Esophagus squamous epithelium (tissue), 4 donors: ENCODE data around the gene PARP9.

Experiments
- POLR2A ChIP-seq, 4 donors: fragments of 450-650 bp; IDR thresholded peaks; one replicate each; pipeline ENCODE4 v1.6.1; 2017; ENCODE audit warnings: antibody characterized with exemption in 4 of 4, mild to moderate bottlenecking in 4 of 4, moderate library complexity in 3 of 4
- TF ChIP-seq, protein P1 (sequence below), 6 experiments: fragments of 450-650 bp in 4 of 6; fragments of 200-600 bp in 2 of 6; sonication (generic) in 2 of 6; IDR thresholded peaks; one replicate each; pipeline ENCODE4 v1.5.1; 2016 to 2019; ENCODE audit warnings: antibody characterized with exemption in 6 of 6, mild to moderate bottlenecking in 4 of 6, moderate library complexity in 4 of 6

DNA sequence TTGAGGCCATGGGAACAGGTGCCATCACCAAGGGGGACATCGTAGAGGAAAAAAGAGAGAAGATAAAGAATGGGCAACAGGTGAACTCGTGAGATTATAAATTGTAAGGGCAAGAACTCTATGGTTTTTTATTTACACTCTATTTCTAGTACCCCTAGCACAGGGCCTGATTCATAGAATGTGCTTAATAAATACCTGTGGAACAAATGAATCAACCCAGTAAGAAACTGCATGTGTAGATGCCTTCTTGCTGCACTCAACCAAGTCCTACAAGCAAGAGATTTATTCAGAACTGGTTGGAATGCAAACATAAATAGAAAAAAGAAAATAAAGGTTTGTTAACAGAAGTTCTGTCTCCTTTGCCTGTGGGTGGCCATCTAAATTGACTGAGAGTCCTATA, 30.6 kb downstream of the PARP9 start:
- TF ChIP-seq, protein P1, sequence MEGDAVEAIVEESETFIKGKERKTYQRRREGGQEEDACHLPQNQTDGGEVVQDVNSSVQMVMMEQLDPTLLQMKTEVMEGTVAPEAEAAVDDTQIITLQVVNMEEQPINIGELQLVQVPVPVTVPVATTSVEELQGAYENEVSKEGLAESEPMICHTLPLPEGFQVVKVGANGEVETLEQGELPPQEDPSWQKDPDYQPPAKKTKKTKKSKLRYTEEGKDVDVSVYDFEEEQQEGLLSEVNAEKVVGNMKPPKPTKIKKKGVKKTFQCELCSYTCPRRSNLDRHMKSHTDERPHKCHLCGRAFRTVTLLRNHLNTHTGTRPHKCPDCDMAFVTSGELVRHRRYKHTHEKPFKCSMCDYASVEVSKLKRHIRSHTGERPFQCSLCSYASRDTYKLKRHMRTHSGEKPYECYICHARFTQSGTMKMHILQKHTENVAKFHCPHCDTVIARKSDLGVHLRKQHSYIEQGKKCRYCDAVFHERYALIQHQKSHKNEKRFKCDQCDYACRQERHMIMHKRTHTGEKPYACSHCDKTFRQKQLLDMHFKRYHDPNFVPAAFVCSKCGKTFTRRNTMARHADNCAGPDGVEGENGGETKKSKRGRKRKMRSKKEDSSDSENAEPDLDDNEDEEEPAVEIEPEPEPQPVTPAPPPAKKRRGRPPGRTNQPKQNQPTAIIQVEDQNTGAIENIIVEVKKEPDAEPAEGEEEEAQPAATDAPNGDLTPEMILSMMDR (IDR thresholded peaks at IDR 0.05) = no peak
- no peak for TF ChIP-seq POLR2A (IDR thresholded peaks at IDR 0.05)
